ENCODE measurements around the gene CDC42BPB.

DNA sequence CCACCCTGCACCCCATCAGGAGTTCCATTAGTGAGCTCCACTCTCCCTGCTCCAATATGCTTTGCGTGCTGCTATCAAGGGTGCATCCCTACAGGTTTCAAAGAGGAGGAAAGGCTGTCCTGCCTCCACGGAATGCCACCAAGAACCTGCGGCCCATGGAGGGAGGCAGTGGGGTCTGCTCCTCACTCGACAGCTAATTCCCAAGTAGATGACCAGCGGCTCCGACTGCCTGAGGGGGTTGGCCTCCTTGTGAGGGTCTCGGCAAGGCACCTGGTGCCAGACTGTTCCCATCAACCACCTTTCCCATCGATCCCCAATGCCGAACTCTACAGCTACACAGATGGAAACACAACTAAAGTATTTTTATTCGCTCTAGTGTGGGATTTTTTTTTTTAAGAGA, 98.9 kb downstream of the CDC42BPB start:
- TF ChIP-seq CTCF (IDR thresholded peaks at IDR 0.05) (no peak), POLR2A (IDR thresholded peaks at IDR 0.05) (no peak)

Measured in lower leg skin (tissue), 3 donors.